HepG2 (cell line): ENCODE results near the gene MRPL18. TPM values are rescaled to one million over a fixed set of nuclear protein-coding genes. Genes with fewer than 3 reads are reported as not detected.

Experiments used
- ATAC-seq: fragments of 200-7000 bp; cut with Tn5 transposase; 3 replicates; pipeline ENCODE4 v1.9.1; 2020; ENCODE audit warnings: mild to moderate bottlenecking, moderate library complexity
- BruUV-seq: library from RNA; stranded (reverse); fragments of 400-500 nt; replicated peaks from 2 replicates; lab custom pipeline; 2021; lab: Mats Ljungman, UMichigan
- CTCF ChIA-PET: fragments of 300-600 bp; formaldehyde crosslinking; extraction: SDS; loops from one replicate; lab custom pipeline; 2021; ENCODE audit warnings: low total read pairs, inconsistent platforms, low intra/inter-chr PET ratio; lab: Yijun Ruan, JAX
- POLR2A ChIA-PET: fragments of 350-600 bp; sonication (Branson Sonifier 250); formaldehyde crosslinking; loops from one replicate; lab custom pipeline; 2020; ENCODE audit warnings: antibody characterized with exemption, inconsistent platforms; lab: Yijun Ruan, JAX
- DNase-seq: peaks from one replicate; pipeline ENCODE4 v3.0.0-alpha.2; 2015; ENCODE audit warnings: low spot score
- FAIRE-seq: peaks from 3 replicates; lab custom pipeline; 2011; peaks lifted over from hg19 to GRCh38; lab: Jason Lieb, UNC
- H2AFZ ChIP-seq: one replicate; pipeline ENCODE4 v1.6.1; 2011; ENCODE audit warnings: low read length, inconsistent platforms
- H3K27ac ChIP-seq: fragments of 300-600 bp; 3 replicates; pipeline ENCODE4 v1.8.0; 2011; ENCODE audit warnings: mixed run types, mild to moderate bottlenecking, mixed read lengths, low read length, inconsistent platforms; ENCODE audit not compliant: insufficient read depth; ENCODE audit errors: extremely low read length
- H3K27me3 ChIP-seq, 2 experiments: fragments of 200-600 bp in 1 of 2; 2 replicates in 1 of 2; 3 replicates in 1 of 2; pipeline versions ENCODE4 v1.6.0 to v1.8.0; 2011; ENCODE audit warnings: low read length in 2 of 2, mild to moderate bottlenecking in 2 of 2, moderate library complexity in 2 of 2, inconsistent platforms in 1 of 2; ENCODE audit not compliant: insufficient read depth in 2 of 2, control insufficient read depth in 1 of 2
- H3K36me3 ChIP-seq, 2 experiments: fragments of 200-600 bp in 1 of 2; replicated peaks in 1 of 2; 2 replicates in 1 of 2; 3 replicates in 1 of 2; pipeline versions ENCODE4 v1.5.1 to v1.8.0; 2011; ENCODE audit warnings: low read length in 2 of 2, inconsistent platforms in 1 of 2; ENCODE audit not compliant: insufficient read depth in 2 of 2, control insufficient read depth in 1 of 2
- H3K4me1 ChIP-seq: 2 replicates; pipeline ENCODE4 v1.5.1; 2012; ENCODE audit warnings: low read length, inconsistent platforms; ENCODE audit not compliant: insufficient read depth
- H3K4me2 ChIP-seq: 2 replicates; pipeline ENCODE4 v1.6.0; 2011; ENCODE audit warnings: low read depth, low read length, inconsistent platforms
- H3K4me3 ChIP-seq, 3 experiments: fragments of 200-600 bp in 1 of 3; sonication (generic), shearing (Covaris generic) in 1 of 3; replicated peaks in 1 of 3; 2 replicates each; pipeline ENCODE4 v1.5.1; 2011 to 2016; ENCODE audit warnings: low read length in 3 of 3, inconsistent platforms in 2 of 3, low read depth in 2 of 3, mild to moderate bottlenecking in 2 of 3, control low read depth in 1 of 3, mixed read lengths in 1 of 3; ENCODE audit not compliant: insufficient read depth in 1 of 3
- H3K79me2 ChIP-seq: one replicate; pipeline ENCODE4 v1.6.1; 2011; ENCODE audit warnings: low read length, inconsistent platforms; ENCODE audit not compliant: insufficient read depth
- H3K9ac ChIP-seq: 2 replicates; pipeline ENCODE4 v1.6.0; 2011; ENCODE audit warnings: mild to moderate bottlenecking, low read depth, low read length, inconsistent platforms; ENCODE audit not compliant: insufficient read depth
- H3K9me3 ChIP-seq: 2 replicates; pipeline ENCODE4 v1.5.1; 2012; ENCODE audit warnings: mild to moderate bottlenecking, low read length
- H4K20me1 ChIP-seq: 2 replicates; pipeline ENCODE4 v1.6.0; 2011; ENCODE audit warnings: inconsistent platforms, mild to moderate bottlenecking, low read length, moderate library complexity; ENCODE audit not compliant: insufficient read depth
- ARHGAP35 ChIP-seq: sonication (generic); formaldehyde crosslinking; IDR thresholded peaks from 2 replicates; pipeline ENCODE4 v1.9.0; 2022; ENCODE audit warnings: mild to moderate bottlenecking, inconsistent platforms, moderate library complexity, missing genetic modification reagents, borderline replicate concordance
- ARID2 ChIP-seq: sonication (generic); formaldehyde crosslinking; IDR thresholded peaks from 2 replicates; pipeline ENCODE4 v1.8.1; 2022; ENCODE audit warnings: mild to moderate bottlenecking, missing genetic modification reagents, borderline replicate concordance
- ETV5 ChIP-seq: IDR thresholded peaks from 2 replicates; pipeline ENCODE4 v1.6.1; 2018; ENCODE audit warnings: missing biosample characterization, missing genetic modification reagents, inconsistent platforms, borderline replicate concordance
- FIP1L1 ChIP-seq: fragments of 200-400 bp; formaldehyde crosslinking; IDR thresholded peaks from 2 replicates; pipeline ENCODE4 v1.6.1; 2018; ENCODE audit warnings: low read depth, mild to moderate bottlenecking, low read length, moderate library complexity, borderline replicate concordance; ENCODE audit not compliant: insufficient read depth
- MED1 ChIP-seq: sonication (generic); formaldehyde crosslinking; IDR thresholded peaks from 2 replicates; pipeline ENCODE4 v1.4.0; 2020; ENCODE audit warnings: missing genetic modification reagents
- POGK ChIP-seq: sonication (generic); formaldehyde crosslinking; conservative IDR thresholded peaks from 2 replicates; pipeline ENCODE4 v1.8.0; 2022; ENCODE audit warnings: mild to moderate bottlenecking, moderate library complexity, missing genetic modification reagents
- RXRB ChIP-seq: IDR thresholded peaks from 2 replicates; pipeline ENCODE4 v1.6.1; 2016; ENCODE audit warnings: borderline replicate concordance, missing genetic modification reagents, missing compliant biosample characterization
- SNAPC2 ChIP-seq: sonication (generic); formaldehyde crosslinking; IDR thresholded peaks from 2 replicates; pipeline ENCODE4 v1.8.1; 2022; ENCODE audit warnings: mild to moderate bottlenecking, missing genetic modification reagents
- ZNF296 ChIP-seq: sonication (generic); formaldehyde crosslinking; conservative IDR thresholded peaks from 2 replicates; pipeline ENCODE4 v1.5.0; 2020; ENCODE audit warnings: mild to moderate bottlenecking, missing genetic modification reagents
- ZNF430 ChIP-seq: sonication (generic); formaldehyde crosslinking; IDR thresholded peaks from 2 replicates; pipeline ENCODE4 v1.9.0; 2021; ENCODE audit warnings: mild to moderate bottlenecking, missing genetic modification reagents
- ZNF564 ChIP-seq: sonication (generic); formaldehyde crosslinking; IDR thresholded peaks from 2 replicates; pipeline ENCODE4 v1.8.1; 2023; ENCODE audit warnings: mild to moderate bottlenecking, missing genetic modification reagents
- ZNF788 ChIP-seq: sonication (generic); formaldehyde crosslinking; IDR thresholded peaks from 2 replicates; pipeline ENCODE4 v1.5.0; 2020; ENCODE audit warnings: mild to moderate bottlenecking, missing genetic modification reagents, borderline replicate concordance
- WGBS: methylation state at CpG from one replicate; pipeline ENCODE4 v1.1.6; 2017; ENCODE audit warnings: low lambda C conversion rate; 5-methylcytosine and 5-hydroxymethylcytosine counted together
- in situ Hi-C: cut with HindIII; loops from 2 replicates; pipeline ENCODE4 v1.10.0; 2017; ENCODE audit warnings: low pct_unique_long_range_greater_than_20kb; ENCODE audit not compliant: extremely low pct_ligation_motif_present
- intact Hi-C: fragments of 100-400 bp; cut with micrococcal nuclease; formaldehyde crosslinking; loops from one replicate; pipeline ENCODE4 v1.10.0; 2022; ENCODE audit not compliant: unreplicated experiment
- polyA plus RNA-seq, 8 experiments: library from polyadenylated mRNA; depleted of rRNA in 3 of 8; stranded (reverse) in 7 of 8; unstranded in 1 of 8; fragments of >200 nt; fragmentation: Illumina TruSeq in 4 of 8; extraction: Trizol in 4 of 8; gene quantifications; 2 replicates each; pipeline versions ENCODE4 v1.2.1 to v1.2.3, GENCODE V29; 2011 to 2016; ENCODE audit warnings: low read depth in 4 of 8, missing spikeins in 1 of 8, mixed read lengths in 1 of 8; ENCODE audit not compliant: insufficient read depth in 1 of 8
- total RNA-seq, 5 experiments: library from RNA; depleted of rRNA; stranded (reverse); fragments of >200 nt; fragmentation: Illumina TruSeq; extraction: Trizol; gene quantifications; 2 replicates each; pipeline ENCODE4 v1.2.3, GENCODE V29; 2016; ENCODE audit warnings: low read depth in 1 of 5
- TF ChIP-seq, protein P1 (sequence below): sonication (generic); formaldehyde crosslinking; IDR thresholded peaks from 2 replicates; pipeline ENCODE4 v1.5.1; 2020; ENCODE audit warnings: mild to moderate bottlenecking, moderate library complexity, missing genetic modification reagents
- TF ChIP-seq, protein P2 (sequence below), 2 experiments: sonication (generic) in 1 of 2; formaldehyde crosslinking in 1 of 2; IDR thresholded peaks; 2 replicates each; pipeline versions ENCODE4 v1.4.0 to v1.6.1; 2018 to 2020; ENCODE audit warnings: missing genetic modification reagents in 2 of 2, borderline replicate concordance in 1 of 2, low read depth in 1 of 2, mild to moderate bottlenecking in 1 of 2, missing biosample characterization in 1 of 2

The MRPL18 gene
- total and polyA plus RNA-seq, 2 of the 13 experiments (the other 11 are each of a cell fraction or from before 2014, with no cell fraction given): 85.6 to 176 TPM

- 78% methylated on average over 7 of the region's 7 CpGs for WGBS
- peak; percentile 68 for DNase-seq
- ATAC-seq: peak; percentile 21
- Histone ChIP-seq H3K79me2 (peaks cover 28% of the 10 kb centered on the region), H3K4me2 (no peak overlapping the region), H3K9ac (peak overlapping the region; percentile 0; the same call in 1 of the 2 replicates), H3K36me3 (peaks cover 10 to 34% of the 10 kb centered on the region in 2 experiments), H3K4me3 (no peak overlapping the region), H3K9me3 (no peaks in the 10 kb centered on the region), H2AFZ (no peak overlapping the region), H3K27ac (peak overlapping the region; percentile 39), H4K20me1 (no peaks in the 10 kb centered on the region), H3K4me1 (peaks cover 42% of the 10 kb centered on the region), H3K27me3 (no peaks in the 10 kb centered on the region; a peak in 1 of 5 replicates)
- no TSS peak for BruUV-seq
- FAIRE-seq: no peak
- in situ Hi-C loops (no loop called here), intact Hi-C loops (no loop called here)
- CTCF ChIA-PET: interaction anchor here (0.7 kb wide), 1 partner anchor 38 kb away, joined by 3 read pairs; no protein-coding TSS in a partner anchor
- POLR2A ChIA-PET: interaction anchor here (1.2 to 10.2 kb wide), 3 partner anchors 30 to 65 kb away, joined by 5 to 175 read pairs (median 9); partner anchors contain the start of genes SOD2, TCP1 and WTAP
- no peak for TF ChIP-seq POGK
- 0 out of 2 replicates have a peak, but pooled peaks have one; percentile 17 for TF ChIP-seq ZNF564 (CRISPR knock-in tag)
- TF ChIP-seq, protein P1, sequence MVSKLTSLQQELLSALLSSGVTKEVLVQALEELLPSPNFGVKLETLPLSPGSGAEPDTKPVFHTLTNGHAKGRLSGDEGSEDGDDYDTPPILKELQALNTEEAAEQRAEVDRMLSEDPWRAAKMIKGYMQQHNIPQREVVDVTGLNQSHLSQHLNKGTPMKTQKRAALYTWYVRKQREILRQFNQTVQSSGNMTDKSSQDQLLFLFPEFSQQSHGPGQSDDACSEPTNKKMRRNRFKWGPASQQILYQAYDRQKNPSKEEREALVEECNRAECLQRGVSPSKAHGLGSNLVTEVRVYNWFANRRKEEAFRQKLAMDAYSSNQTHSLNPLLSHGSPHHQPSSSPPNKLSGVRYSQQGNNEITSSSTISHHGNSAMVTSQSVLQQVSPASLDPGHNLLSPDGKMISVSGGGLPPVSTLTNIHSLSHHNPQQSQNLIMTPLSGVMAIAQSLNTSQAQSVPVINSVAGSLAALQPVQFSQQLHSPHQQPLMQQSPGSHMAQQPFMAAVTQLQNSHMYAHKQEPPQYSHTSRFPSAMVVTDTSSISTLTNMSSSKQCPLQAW (CRISPR knock-in tag): peak; percentile 67; the same call in 1 of the 2 replicates
- TF ChIP-seq FIP1L1: no peak
- TF ChIP-seq ARHGAP35 (CRISPR knock-in tag): no peak
- no peak for TF ChIP-seq SNAPC2 (CRISPR knock-in tag)
- no peak for TF ChIP-seq RXRB (CRISPR knock-in tag)
- TF ChIP-seq MED1: peak; percentile 22; the same call in 1 of the 2 replicates
- peak; percentile 78; the same call in 1 of the 2 replicates for TF ChIP-seq ARID2
- TF ChIP-seq ZNF788 (CRISPR knock-in tag): no peak
- TF ChIP-seq ETV5 (CRISPR knock-in tag): 0 out of 2 replicates have a peak, but pooled peaks have one; percentile 5
- 0 out of 2 replicates have a peak, but pooled peaks have one; percentile 25 for TF ChIP-seq ZNF296 (CRISPR knock-in tag)
- TF ChIP-seq, protein P2, sequence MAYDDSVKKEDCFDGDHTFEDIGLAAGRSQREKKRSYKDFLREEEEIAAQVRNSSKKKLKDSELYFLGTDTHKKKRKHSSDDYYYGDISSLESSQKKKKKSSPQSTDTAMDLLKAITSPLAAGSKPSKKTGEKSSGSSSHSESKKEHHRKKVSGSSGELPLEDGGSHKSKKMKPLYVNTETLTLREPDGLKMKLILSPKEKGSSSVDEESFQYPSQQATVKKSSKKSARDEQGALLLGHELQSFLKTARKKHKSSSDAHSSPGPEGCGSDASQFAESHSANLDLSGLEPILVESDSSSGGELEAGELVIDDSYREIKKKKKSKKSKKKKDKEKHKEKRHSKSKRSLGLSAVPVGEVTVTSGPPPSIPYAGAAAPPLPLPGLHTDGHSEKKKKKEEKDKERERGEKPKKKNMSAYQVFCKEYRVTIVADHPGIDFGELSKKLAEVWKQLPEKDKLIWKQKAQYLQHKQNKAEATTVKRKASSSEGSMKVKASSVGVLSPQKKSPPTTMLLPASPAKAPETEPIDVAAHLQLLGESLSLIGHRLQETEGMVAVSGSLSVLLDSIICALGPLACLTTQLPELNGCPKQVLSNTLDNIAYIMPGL (CRISPR knock-in tag; IDR thresholded peaks at IDR 0.05; ENCODE audit: borderline replicate concordance in 1 of 2, low read depth in 1 of 2): 0 out of 4 replicates have a peak, but pooled peaks of 1 of the 2 experiments have one; percentile 33
- peak; percentile 32; the same call in 1 of the 2 replicates for TF ChIP-seq ZNF430 (CRISPR knock-in tag)
Observed at GRCh38 chr6:159758031-159759001, 32.0 kb upstream of the MRPL18 start.
